HEK293 (cell line): ENCODE data around the gene SLC30A4.

Experiments
- CTCF ChIA-PET: fragments of 350-600 bp; formaldehyde crosslinking; extraction: SDS; loops from one replicate; lab custom pipeline; 2021; ENCODE audit warnings: antibody characterized with exemption; lab: Yijun Ruan, JAX
- POLR2A ChIA-PET: fragments of 300-600 bp; formaldehyde crosslinking; extraction: SDS; loops from one replicate; lab custom pipeline; 2020; ENCODE audit warnings: antibody characterized with exemption, inconsistent platforms; lab: Yijun Ruan, JAX
- H3K27ac ChIP-seq: fragments of 200-500 bp; sonication (Bioruptor generic); 2 replicates; pipeline ENCODE4 v1.5.1; 2014; ENCODE audit warnings: low read depth, low read length, control low read depth, inconsistent platforms; ENCODE audit errors: extremely low read depth
- H3K36me3 ChIP-seq, 2 experiments: fragments of 200-500 bp in 1 of 2; sonication (Bioruptor generic) in 1 of 2; 1 replicate in 1 of 2; 2 replicates in 1 of 2; pipeline ENCODE4 v1.5.1; 2014 to 2017; ENCODE audit warnings: inconsistent platforms in 2 of 2, low read length in 2 of 2; ENCODE audit not compliant: control insufficient read depth in 2 of 2, insufficient read depth in 1 of 2
- H3K4me1 ChIP-seq: fragments of 200-500 bp; sonication (Bioruptor generic); 2 replicates; pipeline ENCODE4 v1.5.1; 2014; ENCODE audit warnings: mild to moderate bottlenecking, low read length, inconsistent platforms; ENCODE audit not compliant: control insufficient read depth, insufficient read depth
- H3K4me3 ChIP-seq: 2 replicates; pipeline ENCODE4 v1.5.1; 2011; ENCODE audit warnings: low read depth, mild to moderate bottlenecking, control low read depth, low read length, moderate library complexity
- H3K9me3 ChIP-seq: fragments of 200-500 bp; sonication (Bioruptor generic); 2 replicates; pipeline ENCODE4 v1.5.1; 2014; ENCODE audit warnings: low read depth, low read length, inconsistent platforms; ENCODE audit not compliant: control insufficient read depth, insufficient read depth
- BCL6B ChIP-seq: fragments of 450-650 bp; formaldehyde crosslinking; IDR thresholded peaks from 2 replicates; pipeline ENCODE4 v1.5.1; 2017; ENCODE audit warnings: missing biosample characterization, missing genetic modification characterization
- GLI2 ChIP-seq: fragments of 450-650 bp; formaldehyde crosslinking; IDR thresholded peaks from 2 replicates; pipeline ENCODE4; 2017; ENCODE audit warnings: missing biosample characterization, missing genetic modification characterization, low read depth, borderline replicate concordance
- HOXD13 ChIP-seq: sonication (generic); formaldehyde crosslinking; IDR thresholded peaks from 2 replicates; pipeline ENCODE4 v1.8.0; 2022; ENCODE audit warnings: missing genetic modification reagents, borderline replicate concordance
- MEIS1 ChIP-seq: sonication (generic); formaldehyde crosslinking; IDR thresholded peaks from 2 replicates; pipeline ENCODE4 v1.8.1; 2022; ENCODE audit warnings: missing genetic modification reagents, mild to moderate bottlenecking, borderline replicate concordance
- PRDM4 ChIP-seq: fragments of 450-650 bp; formaldehyde crosslinking; IDR thresholded peaks from 2 replicates; pipeline ENCODE4 v1.5.1; 2017; ENCODE audit warnings: missing biosample characterization, missing genetic modification characterization
- ZNF132 ChIP-seq: fragments of 450-650 bp; formaldehyde crosslinking; IDR thresholded peaks from 2 replicates; pipeline ENCODE4 v1.5.1; 2017; ENCODE audit warnings: missing biosample characterization, missing genetic modification characterization, borderline replicate concordance
- ZNF211 ChIP-seq: fragments of 450-650 bp; formaldehyde crosslinking; IDR thresholded peaks from 2 replicates; pipeline ENCODE4 v1.5.1; 2016; ENCODE audit warnings: low read depth, missing biosample characterization, missing genetic modification characterization
- ZNF221 ChIP-seq: fragments of 450-650 bp; formaldehyde crosslinking; IDR thresholded peaks from 2 replicates; pipeline ENCODE4 v1.5.1; 2017; ENCODE audit warnings: missing biosample characterization, missing genetic modification characterization, borderline replicate concordance
- ZNF266 ChIP-seq: fragments of 450-650 bp; formaldehyde crosslinking; IDR thresholded peaks from 2 replicates; pipeline ENCODE4 v1.5.1; 2016; ENCODE audit warnings: missing biosample characterization, missing genetic modification characterization, low read depth
- ZNF324 ChIP-seq: fragments of 450-650 bp; formaldehyde crosslinking; IDR thresholded peaks from 2 replicates; pipeline ENCODE4 v1.5.1; 2016; ENCODE audit warnings: missing biosample characterization, missing genetic modification characterization
- ZNF354C ChIP-seq: fragments of 450-650 bp; formaldehyde crosslinking; IDR thresholded peaks from 2 replicates; pipeline ENCODE4 v1.5.1; 2016; ENCODE audit warnings: missing biosample characterization, missing genetic modification characterization, low read depth, borderline replicate concordance
- ZNF549 ChIP-seq: fragments of 450-650 bp; IDR thresholded peaks from 2 replicates; pipeline ENCODE4 v1.5.1; 2018; ENCODE audit warnings: missing biosample characterization, missing genetic modification characterization, mild to moderate bottlenecking, inconsistent platforms, moderate library complexity
- ZNF623 ChIP-seq: fragments of 450-650 bp; formaldehyde crosslinking; IDR thresholded peaks from 2 replicates; pipeline ENCODE4 v1.5.1; 2016; ENCODE audit warnings: missing biosample characterization, missing genetic modification characterization
- ZNF704 ChIP-seq: fragments of 450-650 bp; formaldehyde crosslinking; IDR thresholded peaks from 2 replicates; pipeline ENCODE4 v1.5.1; 2016; ENCODE audit warnings: missing biosample characterization, missing genetic modification characterization
- ZNF768 ChIP-seq: fragments of 450-650 bp; formaldehyde crosslinking; IDR thresholded peaks from 2 replicates; pipeline ENCODE4 v1.5.1; 2018; ENCODE audit warnings: missing biosample characterization, mild to moderate bottlenecking, missing genetic modification characterization

SLC30A4 gene

GRCh38 chr15:45439521-45440260, 82.9 kb downstream of the SLC30A4 start:
- ChIA-PET CTCF (interaction anchor here (0.5 to 2.3 kb wide), 6 partner anchors 9 to 313 kb away, joined by 3 to 14 read pairs (median 7); no protein-coding TSS in a partner anchor), POLR2A (interaction anchor here (0.8 kb wide), 1 partner anchor 37 kb away, joined by 3 read pairs; a partner anchor contains a TSS)
- no peak overlapping the region for H3K4me3 ChIP-seq
- H3K27ac ChIP-seq = no peak overlapping the region
- H3K36me3 ChIP-seq = no peaks in the 10 kb centered on the region
- no peaks in the 10 kb centered on the region for H3K4me1 ChIP-seq
- H3K9me3 ChIP-seq = no peaks in the 10 kb centered on the region
- TF ChIP-seq ZNF221 (tag by site-specific recombination) (no peak), ZNF324 (tag by site-specific recombination) (no peak)

- ChIA-PET POLR2A (no interaction called here), CTCF (interaction anchor here (0.5 to 1.5 kb wide), 2 partner anchors 11 to 178 kb away, joined by 3 to 4 read pairs; no protein-coding TSS in a partner anchor)
- Histone ChIP-seq H3K4me3 (no peak overlapping the region), H3K27ac (no peak overlapping the region), H3K9me3 (no peaks in the 10 kb centered on the region), H3K36me3 (no peaks in the 10 kb centered on the region), H3K4me1 (0 out of 2 replicates have a peak, but pooled peaks cover 3% of the 10 kb centered on the region)
- TF ChIP-seq ZNF704 (tag by site-specific recombination) = no peak
- TF ChIP-seq ZNF132 (tag by site-specific recombination) = no peak
- TF ChIP-seq ZNF354C = no peak
- no peak for TF ChIP-seq ZNF266 (tag by site-specific recombination)
- no peak for TF ChIP-seq BCL6B
- TF ChIP-seq PRDM4 (tag by site-specific recombination) = no peak
- TF ChIP-seq ZNF211 (tag by site-specific recombination) = no peak
- TF ChIP-seq ZNF549 (tag by site-specific recombination) = no peak
- no peak for TF ChIP-seq MEIS1 (CRISPR knock-in tag)
- no peak for TF ChIP-seq ZNF221 (tag by site-specific recombination)
- no peak for TF ChIP-seq HOXD13 (CRISPR knock-in tag)
- no peak for TF ChIP-seq ZNF623 (tag by site-specific recombination)
- no peak for TF ChIP-seq ZNF768 (tag by site-specific recombination)
- TF ChIP-seq GLI2 (tag by site-specific recombination) = no peak
Observed at GRCh38 chr15:45435124-45435903, 87.2 kb downstream of the SLC30A4 start.
